Stimulated activated CD4-positive, alpha-beta T cell treated with anti-CD3 and anti-CD28 coated beads, Interleukin-1b, Interleukin-23, amount 100 ng/mL, for 24 hours (primary cell): ENCODE results near the gene ZGPAT.
"Not testable (repeated sequence)": the region's sequence is repeated elsewhere in the genome, so short reads cannot be mapped to it uniquely, and the experiment has no call there.

Experiments used
- DNase-seq, 4 experiments: peaks; one replicate each; pipeline ENCODE4 v3.0.0-alpha.2; 2020; ENCODE audit warnings: low read depth in 4 of 4, low spot score in 1 of 4

Gene ZGPAT

DNA sequence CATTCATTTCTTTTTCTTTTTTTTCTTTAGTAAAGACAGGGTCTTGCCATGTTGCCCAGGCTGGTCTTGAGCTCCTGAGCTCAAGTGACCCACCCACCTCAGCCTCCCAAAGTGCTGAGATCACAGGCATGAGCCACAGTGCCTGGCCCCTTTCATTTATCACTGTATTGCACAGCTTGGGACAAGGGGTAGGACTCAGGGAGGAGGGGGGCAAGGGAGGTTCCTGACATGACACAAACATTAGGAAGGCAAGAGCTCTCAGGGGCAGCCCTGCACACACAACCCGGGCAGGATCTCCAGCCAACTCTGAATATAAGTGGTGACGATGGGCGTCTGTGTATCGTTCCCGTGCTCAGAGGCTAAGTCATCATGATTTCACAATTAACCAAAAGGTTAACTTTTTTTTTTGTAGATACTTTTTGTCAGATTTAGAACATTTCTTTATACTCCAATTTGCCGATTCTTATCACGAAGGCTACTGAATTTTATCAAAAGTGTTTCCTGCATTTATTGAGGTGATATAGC lies 51.6 kb downstream of the ZGPAT start:
- DNase-seq, result no peak

GRCh38 chr20:63765082-63765873 lies 57.4 kb downstream of the ZGPAT start:
- no peak for DNase-seq

GRCh38 chr20:63765902-63766301 lies 58.1 kb downstream of the ZGPAT start:
- no peak for DNase-seq

GRCh38 chr20:63766695-63767426 lies 59.0 kb downstream of the ZGPAT start:
- DNase-seq, result no peak

- no peak for DNase-seq
These were observed 59.6 kb downstream of the ZGPAT start for GRCh38 chr20:63767456-63767855.

DNA sequence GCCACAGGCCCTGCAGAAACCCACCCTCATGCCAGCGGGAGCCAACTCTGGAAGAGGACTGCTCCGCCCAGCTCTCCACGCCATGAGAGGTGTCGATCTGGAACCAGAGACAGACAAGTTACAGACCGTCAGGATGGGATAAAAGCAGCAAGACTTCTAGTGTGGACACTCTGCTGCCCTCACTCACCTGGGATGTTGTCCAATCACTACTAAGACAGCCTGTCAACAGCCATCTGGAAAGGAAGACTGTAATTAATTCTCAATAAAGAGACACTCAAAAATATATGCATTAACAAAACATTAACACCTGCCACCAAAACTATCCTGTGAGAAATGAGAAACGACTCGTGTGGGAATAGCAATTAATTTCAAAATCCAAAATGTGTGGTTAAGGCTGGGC lies 60.0 kb downstream of the ZGPAT start:
- DNase-seq, result no peak

DNA sequence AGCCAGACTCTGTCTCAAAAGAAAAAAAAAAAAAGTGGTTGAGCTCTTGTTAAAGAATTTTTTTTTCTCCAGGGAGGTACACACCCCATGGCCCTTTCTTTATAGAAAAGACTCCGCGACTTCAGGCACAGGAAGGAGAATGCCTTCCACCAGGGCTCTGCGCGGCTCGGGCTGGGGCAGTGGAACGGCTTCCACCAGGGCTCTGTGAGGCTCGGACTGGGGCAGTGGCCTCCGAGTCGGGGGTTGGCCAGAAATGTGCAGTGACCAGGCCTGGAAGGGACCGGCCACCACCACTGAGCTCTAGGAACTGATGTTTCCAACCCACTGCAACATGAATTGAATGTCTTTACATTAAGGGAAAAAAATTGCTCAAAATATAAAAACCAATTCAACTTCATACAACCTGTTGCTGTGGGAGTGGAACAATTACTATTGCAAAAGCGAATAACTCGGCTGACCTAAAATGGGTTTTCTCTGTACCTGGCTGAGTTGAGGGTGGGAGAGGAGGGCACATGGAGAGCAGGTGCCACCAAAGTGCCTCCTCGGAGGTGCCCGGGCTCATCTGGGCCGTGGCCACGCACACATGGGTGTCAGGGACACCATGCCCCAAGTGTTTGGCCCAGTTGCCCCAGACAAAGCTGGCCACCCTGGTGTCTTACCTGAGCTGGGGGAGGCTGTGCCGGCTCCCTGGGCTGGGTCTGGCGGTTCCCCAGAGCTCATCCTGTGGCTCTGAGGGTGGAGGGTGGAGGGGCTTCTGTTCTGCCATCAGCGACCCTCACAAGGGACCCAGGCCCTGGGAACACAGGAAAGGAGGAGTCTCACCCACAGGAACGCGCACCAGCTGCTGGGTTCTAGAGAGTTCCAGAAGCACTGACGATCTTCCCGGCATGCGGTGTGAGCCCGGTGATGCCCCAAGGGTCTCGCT lies 61.0 kb downstream of the ZGPAT start:
- no peak for DNase-seq

DNA sequence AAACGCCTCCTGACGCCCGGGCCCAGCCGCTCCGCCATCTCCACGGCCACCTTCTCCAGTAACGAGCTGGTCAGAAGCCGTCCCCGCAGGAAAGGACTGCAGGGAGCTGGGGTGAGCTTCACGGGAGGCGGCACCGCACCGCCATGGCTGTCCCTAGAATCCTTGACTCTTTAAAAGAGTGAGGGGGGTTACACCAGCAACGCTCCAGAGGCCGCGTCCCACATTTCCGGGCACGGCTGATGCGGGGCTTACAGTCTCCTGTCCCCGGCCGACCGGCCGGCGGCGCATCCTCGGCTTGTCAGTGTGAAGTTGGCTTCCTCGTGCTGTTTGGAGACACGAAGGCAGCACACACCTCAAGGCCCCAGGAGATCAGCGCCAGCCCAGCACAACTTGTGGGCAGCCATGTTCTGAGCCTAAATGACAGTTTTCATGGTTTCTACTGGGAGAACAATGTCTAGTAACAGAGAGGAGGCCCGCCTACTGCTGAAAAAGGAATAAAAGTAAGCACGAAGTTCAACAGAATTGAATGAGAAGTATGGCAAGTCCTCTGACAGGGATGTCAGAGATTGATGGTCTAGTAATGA lies 62.1 kb downstream of the ZGPAT start:
- DNase-seq, result no peak

DNA sequence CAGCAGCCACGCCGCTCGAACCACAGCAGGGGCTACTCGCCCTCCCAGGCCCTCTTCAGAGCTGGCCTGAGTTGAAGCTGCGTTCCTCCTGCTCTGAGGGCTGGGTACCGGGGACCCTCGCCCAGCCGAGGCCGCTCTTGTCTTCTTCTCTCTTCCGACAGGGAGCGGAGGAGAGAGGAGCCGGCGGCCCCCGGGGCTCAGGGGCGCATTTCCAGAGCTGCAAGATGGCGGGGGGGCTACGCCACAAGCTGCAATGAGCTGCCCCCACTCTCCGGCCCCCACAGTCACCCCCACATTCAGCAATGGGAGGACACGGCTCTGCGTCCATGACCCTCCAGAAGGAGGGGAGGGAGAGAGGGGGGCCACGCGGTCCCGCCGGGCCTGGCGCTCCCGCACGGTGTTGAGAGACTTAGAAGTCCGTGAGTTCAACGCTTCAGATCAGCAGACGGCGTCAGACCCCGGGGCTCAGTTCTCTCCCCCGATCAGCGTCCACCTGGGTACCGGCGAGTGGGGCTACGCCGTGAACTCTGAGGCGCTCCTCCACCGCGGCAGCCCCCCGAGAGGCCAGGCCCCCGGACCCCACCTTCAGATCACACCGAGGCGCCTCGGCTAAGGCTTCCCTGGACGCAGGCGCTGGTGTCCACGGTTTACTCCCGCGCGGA lies 63.3 kb downstream of the ZGPAT start:
- DNase-seq, result no peak

- DNase-seq, result no peak
These were observed 65.1 kb downstream of the ZGPAT start for GRCh38 chr20:63772781-63773518.

DNA sequence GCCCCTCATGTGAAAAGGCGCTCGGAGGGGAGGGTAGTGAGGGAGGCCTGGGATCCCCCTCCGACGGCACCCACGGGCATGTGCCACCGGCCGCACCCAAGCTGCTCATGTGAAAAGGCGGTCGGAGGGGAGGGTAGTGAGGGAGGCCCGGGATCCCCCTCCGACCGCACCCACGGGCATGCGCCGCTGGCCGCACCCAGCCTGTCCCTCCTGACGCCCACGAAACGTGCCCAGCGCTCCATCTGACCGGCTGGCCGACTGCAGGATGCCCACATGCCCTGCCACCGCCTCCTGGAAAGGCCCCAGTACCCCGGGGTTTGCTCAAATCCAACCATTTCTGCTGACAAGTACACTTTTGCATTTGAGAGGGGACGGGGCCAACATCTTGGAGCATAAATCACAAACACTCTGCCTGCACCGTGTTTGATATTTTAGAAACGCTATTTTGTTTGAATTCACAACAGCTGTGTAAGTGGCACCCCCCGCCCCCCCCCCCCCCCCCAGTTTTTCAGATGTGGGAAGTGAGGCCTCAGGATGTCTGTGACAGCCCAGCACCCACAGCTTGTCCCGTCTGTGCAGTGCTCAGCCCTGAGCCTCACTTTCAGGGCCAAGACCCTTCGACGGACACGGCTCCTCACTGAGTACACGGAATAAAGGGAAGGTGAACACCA lies 65.9 kb downstream of the ZGPAT start:
- no peak for DNase-seq

- no peak for DNase-seq
These were observed 66.5 kb downstream of the ZGPAT start for GRCh38 chr20:63774306-63774705.

- DNase-seq, result no peak
These were observed 67.5 kb downstream of the ZGPAT start for GRCh38 chr20:63775096-63775978.

- not testable (repeated sequence) for DNase-seq
These were observed 69.0 kb downstream of the ZGPAT start for GRCh38 chr20:63776875-63777274.

DNA sequence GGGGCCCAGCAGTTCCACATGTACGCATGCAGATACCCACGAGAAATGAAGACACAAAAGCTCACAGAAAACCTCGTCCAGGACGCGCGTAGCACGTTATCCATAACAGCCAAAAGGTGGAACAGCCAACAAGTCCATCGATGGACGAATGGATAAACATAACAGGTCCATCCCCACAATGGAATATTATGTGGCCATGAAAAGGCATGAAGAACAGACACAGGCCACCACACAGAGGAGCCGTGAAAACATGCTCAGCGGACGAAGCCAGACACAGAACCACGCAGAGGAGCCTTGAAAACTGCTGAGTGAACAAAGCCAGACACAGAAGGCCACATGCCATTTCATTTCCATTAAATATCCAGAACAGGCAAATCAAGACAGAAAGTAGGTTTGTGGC lies 69.8 kb downstream of the ZGPAT start:
- DNase-seq, result no peak

DNA sequence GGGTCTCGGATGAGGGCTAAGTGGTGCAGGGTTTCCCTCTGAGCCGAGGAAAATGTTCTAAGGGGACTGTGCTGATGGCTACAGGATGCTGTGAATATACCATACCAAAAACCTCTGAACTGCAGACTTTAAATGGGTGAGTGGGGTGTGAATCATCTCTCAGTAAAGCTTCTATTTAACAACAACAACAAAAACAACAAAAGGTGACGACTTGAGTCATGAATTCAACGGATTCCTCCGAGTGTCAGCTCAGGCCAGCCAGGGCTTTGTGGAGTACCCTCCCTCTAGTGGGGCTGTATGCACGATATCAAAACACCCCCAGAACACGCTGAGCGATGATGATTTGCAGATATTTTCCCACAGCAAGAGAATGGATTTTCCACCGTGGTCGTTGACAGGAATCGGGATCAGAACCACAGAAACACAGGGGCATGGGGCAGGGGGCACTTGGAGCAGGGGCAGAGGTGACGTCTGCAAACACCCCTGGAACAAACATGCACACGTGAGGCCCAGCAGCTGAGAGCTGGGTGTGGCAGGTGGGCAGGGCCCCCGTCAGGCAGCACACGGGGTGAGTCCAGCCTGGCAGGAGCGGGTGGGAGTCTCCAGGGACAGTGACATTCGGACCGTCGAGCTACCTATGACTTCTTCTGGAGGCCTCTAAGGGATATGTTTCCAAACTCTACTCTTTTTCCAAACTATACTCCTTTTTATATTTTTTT lies 70.4 kb downstream of the ZGPAT start:
- DNase-seq, result no peak

DNA sequence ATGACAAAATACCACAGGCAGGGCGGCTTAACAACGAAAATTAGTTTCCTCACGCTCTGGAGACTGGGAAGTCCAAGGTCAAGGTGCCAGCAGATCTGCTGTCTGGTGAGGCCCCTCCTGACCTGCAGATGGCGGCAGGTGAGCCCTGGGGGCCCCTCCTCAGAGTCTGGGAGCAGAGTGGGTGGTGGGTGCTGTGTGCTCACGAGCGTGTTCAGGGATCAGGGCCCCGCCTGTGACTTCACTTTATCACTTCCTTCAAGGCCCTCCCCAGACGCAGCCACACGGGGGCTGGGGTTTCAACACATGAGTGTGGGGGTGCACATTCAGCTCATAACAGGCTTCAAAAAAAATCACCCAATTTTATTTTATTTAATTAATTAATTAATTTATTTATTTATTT lies 71.0 kb downstream of the ZGPAT start:
- DNase-seq, result no peak

GRCh38 chr20:63781181-63781580 lies 73.3 kb downstream of the ZGPAT start:
- DNase-seq, result no peak
